RWPE1 (cell line): ENCODE results near the gene BRD9.

Experiments used
- CTCF ChIA-PET: fragments of 350-600 bp; sonication (Branson Sonifier 250); formaldehyde crosslinking; extraction: SDS; loops from one replicate; lab custom pipeline; 2021; lab: Yijun Ruan, JAX
- POLR2A ChIA-PET: fragments of 400-600 bp; formaldehyde crosslinking; extraction: SDS; loops from one replicate; lab custom pipeline; 2020; ENCODE audit warnings: antibody characterized with exemption; ENCODE audit not compliant: low non-redundant PET; lab: Yijun Ruan, JAX
- DNase-seq: peaks from one replicate; pipeline ENCODE4 v3.0.0; 2012; ENCODE audit warnings: low spot score
- H3K27ac ChIP-seq: fragments of 450-650 bp; 2 replicates; pipeline ENCODE4 v1.5.1; 2017
- TF ChIP-seq, protein P1 (sequence below): fragments of 450-650 bp; conservative IDR thresholded peaks from 2 replicates; pipeline ENCODE4 v1.5.1; 2017; ENCODE audit warnings: low read depth, mild to moderate bottlenecking

The BRD9 gene

DNA sequence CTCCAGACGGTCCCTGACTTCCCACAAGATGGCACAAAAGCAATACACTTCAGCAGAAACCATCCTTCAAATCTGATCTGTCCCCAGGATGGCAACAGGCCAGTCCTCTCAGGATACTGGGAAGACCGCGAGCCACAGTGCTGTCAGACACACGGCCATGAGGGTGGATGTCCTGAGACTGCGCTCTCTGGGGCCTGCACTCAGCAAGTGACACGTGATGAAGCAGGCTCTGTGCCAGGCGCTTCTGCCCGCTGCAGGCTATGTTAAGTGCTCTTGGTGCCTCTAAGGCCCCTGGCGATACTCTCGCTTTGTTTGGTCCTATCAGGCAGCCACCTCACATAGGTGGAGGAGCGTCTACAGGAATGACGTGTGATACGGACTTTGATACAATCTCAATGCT is 7.1 kb downstream of the BRD9 start:
- CTCF ChIA-PET = no interaction called here
- POLR2A ChIA-PET = no interaction called here
- no peak overlapping the region for H3K27ac ChIP-seq
- TF ChIP-seq, protein P1, sequence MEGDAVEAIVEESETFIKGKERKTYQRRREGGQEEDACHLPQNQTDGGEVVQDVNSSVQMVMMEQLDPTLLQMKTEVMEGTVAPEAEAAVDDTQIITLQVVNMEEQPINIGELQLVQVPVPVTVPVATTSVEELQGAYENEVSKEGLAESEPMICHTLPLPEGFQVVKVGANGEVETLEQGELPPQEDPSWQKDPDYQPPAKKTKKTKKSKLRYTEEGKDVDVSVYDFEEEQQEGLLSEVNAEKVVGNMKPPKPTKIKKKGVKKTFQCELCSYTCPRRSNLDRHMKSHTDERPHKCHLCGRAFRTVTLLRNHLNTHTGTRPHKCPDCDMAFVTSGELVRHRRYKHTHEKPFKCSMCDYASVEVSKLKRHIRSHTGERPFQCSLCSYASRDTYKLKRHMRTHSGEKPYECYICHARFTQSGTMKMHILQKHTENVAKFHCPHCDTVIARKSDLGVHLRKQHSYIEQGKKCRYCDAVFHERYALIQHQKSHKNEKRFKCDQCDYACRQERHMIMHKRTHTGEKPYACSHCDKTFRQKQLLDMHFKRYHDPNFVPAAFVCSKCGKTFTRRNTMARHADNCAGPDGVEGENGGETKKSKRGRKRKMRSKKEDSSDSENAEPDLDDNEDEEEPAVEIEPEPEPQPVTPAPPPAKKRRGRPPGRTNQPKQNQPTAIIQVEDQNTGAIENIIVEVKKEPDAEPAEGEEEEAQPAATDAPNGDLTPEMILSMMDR = no peak
- DNase-seq = no peak

DNA sequence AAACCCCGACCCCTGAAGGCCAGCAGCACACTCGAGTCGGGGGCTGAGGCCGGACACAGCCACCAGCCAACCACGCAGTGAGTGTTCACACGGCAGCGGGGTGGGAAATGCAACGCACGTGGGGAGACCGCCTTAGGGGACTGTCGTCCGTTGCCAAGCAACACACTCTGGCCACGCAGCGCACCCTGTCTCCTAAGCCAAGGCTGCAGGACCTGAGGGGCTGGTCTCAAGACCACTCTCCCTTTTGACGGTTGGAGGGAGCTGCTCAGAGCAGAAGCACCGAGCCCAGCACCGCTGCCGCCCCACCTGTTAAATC is 7.5 kb downstream of the BRD9 start:
- peak overlapping the region; percentile 56 for H3K27ac ChIP-seq
- TF ChIP-seq, protein P1 = no peak
- CTCF ChIA-PET = no interaction called here
- no peak for DNase-seq
- POLR2A ChIA-PET = no interaction called here

DNA sequence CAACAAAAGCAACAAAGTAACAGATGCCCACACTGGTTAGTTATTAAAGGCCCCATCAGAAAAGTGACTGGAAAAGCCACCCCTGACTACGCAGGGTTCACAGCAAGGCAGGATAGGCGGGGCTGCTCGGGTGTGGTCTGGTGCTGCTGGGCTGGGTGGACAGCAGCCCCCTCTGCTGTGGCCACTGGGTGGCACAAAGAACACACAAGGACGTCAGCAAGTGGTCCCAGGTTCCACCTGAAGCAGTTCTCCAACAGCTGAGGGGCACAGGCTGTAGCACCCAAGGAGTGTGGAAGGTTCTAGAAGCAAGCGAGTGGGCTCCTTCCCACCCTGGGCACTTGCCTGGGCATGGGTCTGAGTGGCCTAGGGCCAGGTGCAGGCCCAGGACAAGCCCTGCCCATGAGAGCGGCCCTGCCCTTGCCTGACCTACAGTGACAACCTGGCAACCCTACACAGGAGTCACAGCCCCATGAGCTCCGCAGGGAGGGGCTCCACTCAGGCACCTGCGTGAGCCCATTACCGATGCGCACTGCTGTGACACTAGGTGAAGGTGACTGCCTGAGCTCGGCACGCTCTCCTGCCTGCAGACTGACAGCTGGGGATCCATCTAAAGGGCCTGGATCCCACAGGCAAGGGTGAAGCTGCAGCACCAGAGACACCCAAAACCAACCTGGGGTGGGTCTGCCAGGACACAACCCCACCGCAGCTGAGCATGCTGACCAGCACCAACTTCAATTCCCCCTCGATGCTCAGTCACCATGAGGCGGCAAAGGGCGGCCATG is 8.1 kb downstream of the BRD9 start:
- no peak for DNase-seq
- peak overlapping the region; percentile 56 for H3K27ac ChIP-seq
- ChIA-PET CTCF (no interaction called here), POLR2A (no interaction called here)
- TF ChIP-seq, protein P1 = no peak

DNA sequence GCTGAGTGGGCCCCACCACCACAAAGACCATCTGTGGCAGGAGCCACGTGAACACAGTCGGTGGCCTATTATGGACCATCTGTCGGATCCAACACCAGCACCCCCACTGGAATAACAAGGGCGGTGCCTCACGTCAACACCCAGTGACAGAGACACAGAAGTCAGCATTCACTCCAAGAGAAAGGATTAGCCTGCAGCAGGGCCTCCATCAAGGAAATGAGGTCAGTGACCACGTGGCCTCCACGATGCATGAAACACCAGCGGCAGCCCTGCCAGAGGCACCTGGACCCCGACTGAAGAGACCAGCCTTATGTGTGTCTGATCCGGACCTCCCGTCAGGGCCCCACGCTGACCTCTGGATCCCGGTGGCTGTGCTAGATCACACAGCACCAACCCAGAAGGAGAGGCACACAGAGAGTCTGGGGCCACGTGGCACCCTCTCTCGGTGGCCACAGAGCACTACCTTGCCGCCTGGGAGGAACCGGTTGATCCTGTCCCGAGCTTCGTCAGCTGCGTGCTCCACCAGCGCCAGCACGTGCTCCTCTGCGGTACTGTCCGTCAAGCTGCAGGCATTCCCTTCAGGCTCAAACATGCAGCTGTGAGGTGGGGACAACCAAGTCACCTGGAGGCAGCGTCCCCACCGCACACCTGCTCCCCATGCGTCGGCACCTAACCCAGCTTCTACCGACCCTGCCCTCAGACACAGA is 9.0 kb downstream of the BRD9 start:
- no peak for DNase-seq
- CTCF ChIA-PET = no interaction called here
- POLR2A ChIA-PET = no interaction called here
- TF ChIP-seq, protein P1 = no peak
- H3K27ac ChIP-seq = peak overlapping the region; percentile 56; the same call in 1 of the 2 replicates

DNA sequence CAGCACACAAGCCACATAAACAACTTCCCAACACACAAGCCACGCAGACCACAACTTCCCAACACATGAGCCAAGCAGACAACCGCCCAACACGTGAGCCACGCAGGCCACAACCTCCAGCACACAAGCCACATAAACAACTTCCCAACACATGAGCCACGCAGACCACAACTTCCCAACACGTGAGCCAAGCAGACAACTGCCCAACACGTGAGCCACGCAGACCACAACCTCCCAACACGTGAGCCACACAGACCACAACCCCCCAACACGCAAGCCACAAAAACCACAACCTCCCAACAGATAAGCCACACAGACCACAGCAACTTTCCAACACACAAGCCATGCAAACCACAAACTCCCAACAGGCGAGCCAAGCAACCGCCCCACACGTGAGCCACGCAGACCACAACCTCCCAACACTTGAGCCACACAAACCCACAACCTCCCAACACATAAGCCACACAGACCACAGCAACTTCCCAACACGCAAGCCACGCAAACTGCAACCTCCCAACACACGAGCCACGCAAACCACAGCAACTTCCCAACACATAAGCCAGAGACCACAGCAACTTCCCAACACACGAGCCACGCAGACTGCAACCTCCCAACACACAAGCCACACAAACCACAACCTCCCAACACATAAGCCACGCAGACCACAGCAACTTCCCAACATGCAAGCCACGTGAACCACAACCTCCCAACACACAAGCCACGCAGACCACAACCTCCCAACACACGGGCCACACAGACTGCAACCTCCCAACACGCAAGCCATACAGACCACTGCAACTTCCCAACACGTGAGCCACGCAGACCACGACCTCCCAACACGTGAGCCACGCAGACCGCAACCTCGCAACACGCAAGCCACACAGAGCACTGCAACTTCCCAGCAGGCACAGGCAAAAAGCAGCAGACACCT is 10.1 kb downstream of the BRD9 start:
- ChIA-PET POLR2A (no interaction called here), CTCF (no interaction called here)
- no peak for DNase-seq
- peak overlapping the region; percentile 18; the same call in 1 of the 2 replicates for H3K27ac ChIP-seq
- TF ChIP-seq, protein P1 = no peak

DNA sequence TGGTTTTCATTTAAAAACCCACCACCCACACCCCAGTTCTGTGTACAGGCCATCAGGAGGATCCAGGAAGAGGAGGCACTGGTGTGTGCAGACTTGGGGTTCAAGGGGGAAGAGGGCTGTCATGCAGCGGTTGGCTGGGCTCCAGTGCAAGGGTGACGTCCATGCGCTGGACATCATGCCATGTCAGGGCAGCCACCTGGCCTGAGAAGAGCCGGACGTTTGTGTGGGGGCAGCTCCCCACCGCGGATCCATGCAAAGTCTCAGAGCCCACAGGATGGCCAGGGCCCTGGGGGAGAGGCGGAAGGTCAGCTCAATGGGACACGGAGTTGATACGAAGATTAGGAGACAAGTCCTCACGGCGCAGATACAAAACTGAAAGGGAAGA is 11.1 kb downstream of the BRD9 start:
- POLR2A ChIA-PET = no interaction called here
- no peak overlapping the region for H3K27ac ChIP-seq
- DNase-seq = no peak
- CTCF ChIA-PET = no interaction called here
- TF ChIP-seq, protein P1 = no peak
